Liver (tissue), 9 donors: ENCODE data around the gene CHST3. TPM values are rescaled to one million over a fixed set of nuclear protein-coding genes. Genes with fewer than 3 reads are reported as not detected.

Experiments
- DNase-seq: peaks from one replicate; pipeline ENCODE4 v3.0.0-alpha.2; 2017; ENCODE audit warnings: low spot score
- H3K27ac ChIP-seq, 2 donors: one replicate each; pipeline ENCODE4 v1.7.0; 2013; ENCODE audit warnings: inconsistent platforms in 2 of 2, low read length in 2 of 2, control low read depth in 1 of 2, low read depth in 1 of 2, mild to moderate bottlenecking in 1 of 2
- H3K27me3 ChIP-seq, 4 donors: one replicate each; pipeline versions ENCODE4 v1.6.1 to v1.7.0; 2013; ENCODE audit warnings: low read length in 3 of 4, inconsistent platforms in 1 of 4, mild to moderate bottlenecking in 1 of 4, moderate library complexity in 1 of 4; ENCODE audit not compliant: control insufficient read depth in 4 of 4, insufficient read depth in 4 of 4
- H3K36me3 ChIP-seq, 4 donors: one replicate each; pipeline versions ENCODE4 v1.6.1 to v1.7.0; 2013; ENCODE audit warnings: low read length in 3 of 4, mild to moderate bottlenecking in 3 of 4, low read depth in 1 of 4, moderate library complexity in 1 of 4; ENCODE audit not compliant: control insufficient read depth in 4 of 4, insufficient read depth in 3 of 4
- H3K4me1 ChIP-seq, 4 donors: one replicate each; pipeline versions ENCODE4 v1.6.1 to v1.7.0; 2013; ENCODE audit warnings: low read length in 3 of 4, mild to moderate bottlenecking in 3 of 4, moderate library complexity in 1 of 4; ENCODE audit not compliant: control insufficient read depth in 4 of 4, insufficient read depth in 4 of 4
- H3K4me3 ChIP-seq, 3 donors: one replicate each; pipeline versions ENCODE4 v1.6.1 to v1.7.0; 2013; ENCODE audit warnings: low read length in 3 of 3, control low read depth in 1 of 3, low read depth in 1 of 3, mild to moderate bottlenecking in 1 of 3
- H3K9ac ChIP-seq, 2 donors: one replicate each; pipeline ENCODE4 v1.7.0; 2013; ENCODE audit warnings: low read length in 2 of 2, mild to moderate bottlenecking in 2 of 2, moderate library complexity in 2 of 2, control low read depth in 1 of 2, low read depth in 1 of 2
- H3K9me3 ChIP-seq, 4 donors: one replicate each; pipeline versions ENCODE4 v1.6.1 to v1.7.0; 2013; ENCODE audit warnings: low read length in 3 of 4; ENCODE audit not compliant: control insufficient read depth in 4 of 4
- ATF3 ChIP-seq: IDR thresholded peaks from 2 replicates; pipeline ENCODE4 v1.6.1; 2016; ENCODE audit warnings: antibody characterized with exemption
- EGR1 ChIP-seq, 2 donors: IDR thresholded peaks; 2 replicates each; pipeline ENCODE4 v1.6.1; 2016 to 2018; ENCODE audit warnings: antibody characterized with exemption in 2 of 2, low read depth in 2 of 2
- FOXA1 ChIP-seq: IDR thresholded peaks from 2 replicates; pipeline ENCODE4 v1.6.1; 2016; ENCODE audit warnings: antibody characterized with exemption
- FOXA2 ChIP-seq: IDR thresholded peaks from 2 replicates; pipeline ENCODE4 v1.6.1; 2016; ENCODE audit warnings: antibody characterized with exemption
- GABPA ChIP-seq, 2 donors: IDR thresholded peaks in 1 of 2; conservative IDR thresholded peaks in 1 of 2; 2 replicates each; pipeline ENCODE4 v1.6.1; 2016; ENCODE audit warnings: antibody characterized with exemption in 2 of 2, mild to moderate bottlenecking in 1 of 2, moderate library complexity in 1 of 2
- HNF4A ChIP-seq, 2 donors: conservative IDR thresholded peaks; 2 replicates each; pipeline ENCODE4 v1.6.1; 2016; ENCODE audit warnings: antibody characterized with exemption in 2 of 2, mild to moderate bottlenecking in 2 of 2
- HNF4G ChIP-seq: IDR thresholded peaks from 2 replicates; pipeline ENCODE4 v1.6.1; 2016; ENCODE audit warnings: antibody characterized with exemption
- NR2F2 ChIP-seq: IDR thresholded peaks from 2 replicates; pipeline ENCODE4 v1.6.1; 2016; ENCODE audit warnings: antibody characterized with exemption
- RAD21 ChIP-seq, 2 donors: IDR thresholded peaks; 2 replicates each; pipeline ENCODE4 v1.6.1; 2016; ENCODE audit warnings: antibody characterized with exemption in 2 of 2, mild to moderate bottlenecking in 2 of 2
- REST ChIP-seq: IDR thresholded peaks from 2 replicates; pipeline ENCODE4 v1.6.1; 2016; ENCODE audit warnings: antibody characterized with exemption, mild to moderate bottlenecking
- RXRA ChIP-seq, 2 donors: IDR thresholded peaks; 2 replicates each; pipeline ENCODE4 v1.6.1; 2017 to 2018; ENCODE audit warnings: antibody characterized with exemption in 2 of 2, mild to moderate bottlenecking in 1 of 2
- SP1 ChIP-seq: IDR thresholded peaks from 2 replicates; pipeline ENCODE4 v1.6.1; 2018; ENCODE audit warnings: antibody characterized with exemption, mild to moderate bottlenecking
- TAF1 ChIP-seq: conservative IDR thresholded peaks from 2 replicates; pipeline ENCODE4 v1.6.1; 2016; ENCODE audit warnings: antibody characterized with exemption, mild to moderate bottlenecking
- YY1 ChIP-seq: IDR thresholded peaks from 2 replicates; pipeline ENCODE4 v1.6.1; 2016; ENCODE audit warnings: antibody characterized with exemption, mild to moderate bottlenecking
- ZBTB33 ChIP-seq: IDR thresholded peaks from 2 replicates; pipeline ENCODE4 v1.6.1; 2016; ENCODE audit warnings: antibody characterized with exemption
- WGBS: extraction: QIAGEN DNeasy Blood & Tissue Kit; methylation state at CpG from one replicate; pipeline ENCODE4 v1.1.7; 2013; 5-methylcytosine and 5-hydroxymethylcytosine counted together
- polyA plus RNA-seq, 2 donors: library from polyadenylated mRNA; stranded (reverse) in 1 of 2; unstranded in 1 of 2; fragments of 200-250 nt in 1 of 2; fragments of >200 nt in 1 of 2; fragmentation: Nextera tagmentation in 1 of 2; extraction: Ambion mirVana in 1 of 2; gene quantifications; one replicate each; pipeline versions ENCODE4 v1.2.1 to v1.2.3, GENCODE V29; 2013 to 2015
- total RNA-seq, 2 donors: library from RNA; depleted of rRNA; stranded (reverse); fragments of >200 nt; gene quantifications; one replicate each; pipeline ENCODE4 v1.2.3, GENCODE V29; 2014
- donor health status: healthy.
- donor health status: healthy.
- donor health status: healthy.
- donor health status: healthy.
- donor health status: healthy.

Gene CHST3
- total and polyA plus RNA-seq, 4 donors, result 0.29 to 4.3 (median 1.5) TPM

DNA sequence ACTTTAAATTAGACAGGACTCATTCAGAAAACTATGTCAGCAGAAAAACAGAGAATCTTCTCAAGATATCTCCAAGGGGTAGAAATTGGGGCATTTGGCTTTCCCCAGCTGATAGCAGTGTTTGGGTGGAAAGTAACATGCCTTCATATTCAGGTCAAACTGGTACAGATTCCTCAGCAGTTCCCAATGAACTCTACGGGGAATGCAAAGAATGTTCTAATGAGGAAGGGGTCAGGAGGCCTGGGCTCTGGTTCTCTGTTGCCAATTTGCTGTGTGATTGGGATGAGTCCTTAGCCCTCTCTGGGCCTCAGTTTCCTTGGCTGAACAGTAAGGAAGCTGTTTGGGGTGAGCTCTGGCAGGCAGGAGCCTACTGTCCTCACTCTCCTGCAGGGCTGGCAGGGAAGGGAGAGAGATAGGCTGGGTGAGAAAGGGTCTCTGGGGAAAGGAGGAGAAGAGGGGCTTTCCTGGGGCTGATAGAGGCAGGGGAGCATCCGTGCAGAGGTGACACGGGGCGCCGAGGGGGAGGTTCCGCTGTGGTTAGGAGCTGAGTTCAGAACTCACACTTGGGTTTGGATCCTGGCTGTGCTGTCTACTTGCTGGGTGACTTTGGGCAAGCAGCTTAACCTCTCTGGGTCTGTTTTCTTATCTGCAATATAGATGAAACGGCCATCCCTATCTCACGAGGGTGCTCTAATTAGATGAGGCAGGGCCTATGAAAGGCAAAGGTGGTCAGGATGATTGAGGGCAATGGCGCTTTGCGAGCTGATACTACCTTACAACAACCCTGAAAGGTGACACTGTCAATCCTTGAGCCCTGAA is 79.0 kb downstream of the CHST3 start:
- no peak overlapping the region for H3K4me3 ChIP-seq
- no peak overlapping the region for H3K9ac ChIP-seq
- DNase-seq, result no peak
- no peaks in the 10 kb centered on the region for H3K9me3 ChIP-seq
- no peak overlapping the region for H3K27ac ChIP-seq
- no peaks in the 10 kb centered on the region for H3K27me3 ChIP-seq
- TF ChIP-seq HNF4G (no peak), HNF4A (conservative IDR thresholded peaks at IDR 0.05) (no peak), FOXA1 (no peak), EGR1 (IDR thresholded peaks at IDR 0.05; ENCODE audit: low read depth in 2 of 2) (no peak), SP1 (no peak), RAD21 (IDR thresholded peaks at IDR 0.05) (no peak), TAF1 (no peak), ZBTB33 (no peak), REST (no peak), NR2F2 (peak; percentile 93), RXRA (IDR thresholded peaks at IDR 0.05) (peak; percentile 51 to 58), GABPA (IDR thresholded peaks at IDR 0.05 in 1 of 2, conservative IDR thresholded peaks at IDR 0.05 in 1 of 2) (no peak), FOXA2 (no peak), YY1 (no peak), ATF3 (no peak)
- no peaks in the 10 kb centered on the region for H3K36me3 ChIP-seq
- no peaks in the 10 kb centered on the region for H3K4me1 ChIP-seq
- 87% methylated on average over 10 of the region's 10 CpGs for WGBS

DNA sequence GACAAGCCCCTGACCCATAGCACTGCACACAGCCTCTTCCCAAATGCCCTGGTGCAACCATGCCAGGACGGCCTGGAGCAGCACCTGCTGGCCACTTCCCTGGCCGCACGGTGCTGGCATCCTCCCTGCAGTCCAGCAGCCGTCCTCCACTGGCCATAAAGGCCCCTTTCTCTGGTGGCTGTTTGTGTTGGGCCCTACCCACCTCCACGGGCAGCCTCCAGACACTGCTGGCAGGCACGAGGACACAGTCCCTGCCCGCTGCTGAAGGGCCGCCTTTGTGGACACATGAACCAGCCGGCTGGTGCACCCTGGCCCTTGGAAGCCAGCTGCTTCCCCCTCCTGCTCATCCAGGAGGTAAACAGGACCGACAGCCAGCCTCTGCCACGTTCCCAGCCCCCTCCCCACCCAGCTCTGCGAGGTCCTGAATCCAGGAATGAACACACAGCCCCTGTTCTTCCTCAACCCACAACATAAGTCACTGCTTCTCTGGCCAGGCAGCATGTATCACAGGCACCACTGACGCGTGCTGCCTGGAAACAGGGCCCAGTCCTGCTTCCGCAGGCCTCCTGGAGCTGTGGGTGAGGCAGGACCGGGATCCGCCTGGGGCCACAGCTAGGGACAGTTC is 80.3 kb downstream of the CHST3 start:
- Histone ChIP-seq H3K9ac (no peak overlapping the region), H3K27ac (no peak overlapping the region), H3K9me3 (no peaks in the 10 kb centered on the region), H3K36me3 (no peaks in the 10 kb centered on the region), H3K4me3 (no peak overlapping the region), H3K4me1 (no peaks in the 10 kb centered on the region), H3K27me3 (no peaks in the 10 kb centered on the region)
- TF ChIP-seq RXRA (IDR thresholded peaks at IDR 0.05), result no peak
- TF ChIP-seq RAD21 (IDR thresholded peaks at IDR 0.05), result peak; percentile 30 to 62
- 57% methylated on average over 17 of the region's 17 CpGs for WGBS
- DNase-seq, result no peak
